BLaER1 treated with 17β-estradiol and CSF1 and Interleukin-3, amounts not matched to agents 10 nM and 100 nM (cell line): Measurements from ENCODE around the gene PADI1.

ENCODE experiments used
- H3K27ac ChIP-seq, 11 experiments: shearing (Covaris generic); formaldehyde crosslinking; 2 replicates each; pipeline ENCODE4 v1.8.1; 2022
- H3K27me3 ChIP-seq, 11 experiments: shearing (Covaris generic); formaldehyde crosslinking; 2 replicates each; pipeline ENCODE4 v1.8.1; 2022
- H3K36me3 ChIP-seq, 11 experiments: shearing (Covaris generic); formaldehyde crosslinking; 2 replicates each; pipeline ENCODE4 v1.8.1; 2022
- H3K4me1 ChIP-seq, 10 experiments: shearing (Covaris generic); formaldehyde crosslinking; 2 replicates each; pipeline ENCODE4 v1.8.1; 2022
- H3K4me2 ChIP-seq, 11 experiments: shearing (Covaris generic); formaldehyde crosslinking; 2 replicates each; pipeline ENCODE4 v1.8.1; 2022
- H3K4me3 ChIP-seq, 10 experiments: shearing (Covaris generic); formaldehyde crosslinking; 2 replicates each; pipeline ENCODE4 v1.8.1; 2022
- H3K9ac ChIP-seq, 11 experiments: shearing (Covaris generic); formaldehyde crosslinking; 2 replicates each; pipeline ENCODE4 v1.8.1; 2022
- H3K9me3 ChIP-seq, 11 experiments: shearing (Covaris generic); formaldehyde crosslinking; replicated peaks in 1 of 11; 2 replicates each; pipeline ENCODE4 v1.8.1; 2022
- H4K20me1 ChIP-seq, 11 experiments: shearing (Covaris generic); formaldehyde crosslinking; 2 replicates each; pipeline ENCODE4 v1.8.1; 2022
- Cebpa-rat ChIP-seq, 11 experiments: shearing (Covaris generic); IDR thresholded peaks; 2 replicates each; pipeline ENCODE4 v1.8.1; 2022

PADI1 gene

GRCh38 chr1:17225140-17225539 is 20.2 kb downstream of the PADI1 start:
- Histone ChIP-seq H3K4me2 (no peak overlapping the region), H3K4me1 (no peaks in the 10 kb centered on the region), H3K27ac (no peak overlapping the region), H3K9ac (no peak overlapping the region), H4K20me1 (no peaks in the 10 kb centered on the region; a peak in 1 of 22 replicates), H3K36me3 (no peaks in the 10 kb centered on the region), H3K27me3 (no peaks in the 10 kb centered on the region), H3K9me3 (no peaks in the 10 kb centered on the region), H3K4me3 (no peak overlapping the region)
- TF ChIP-seq Cebpa-rat (IDR thresholded peaks at IDR 0.05), result no peak

- no peak overlapping the region for H3K4me3 ChIP-seq
- TF ChIP-seq Cebpa-rat (IDR thresholded peaks at IDR 0.05), result no peak
- H4K20me1 ChIP-seq, result no peaks in the 10 kb centered on the region
- H3K4me1 ChIP-seq, result peaks cover 0 to 13% (median 5%) of the 10 kb centered on the region in 10 experiments; a peak in 6 of 20 replicates
- no peaks in the 10 kb centered on the region for H3K9me3 ChIP-seq
- no peak overlapping the region for H3K27ac ChIP-seq
- H3K9ac ChIP-seq, result no peak overlapping the region
- no peaks in the 10 kb centered on the region for H3K36me3 ChIP-seq
- no peaks in the 10 kb centered on the region for H3K27me3 ChIP-seq
- H3K4me2 ChIP-seq, result no peak overlapping the region
Observed at GRCh38 chr1:17227358-17227915, 22.5 kb downstream of the PADI1 start.

- no peak overlapping the region for H3K9ac ChIP-seq
- H3K4me3 ChIP-seq, result no peak overlapping the region
- H4K20me1 ChIP-seq, result no peaks in the 10 kb centered on the region
- H3K4me2 ChIP-seq, result no peak overlapping the region
- H3K36me3 ChIP-seq, result no peaks in the 10 kb centered on the region
- no peak overlapping the region for H3K27ac ChIP-seq
- no peaks in the 10 kb centered on the region for H3K9me3 ChIP-seq
- TF ChIP-seq Cebpa-rat (IDR thresholded peaks at IDR 0.05), result no peak
- H3K27me3 ChIP-seq, result no peaks in the 10 kb centered on the region
- H3K4me1 ChIP-seq, result peaks cover 0 to 18% (median 5%) of the 10 kb centered on the region in 10 experiments; a peak in 8 of 20 replicates
Observed at GRCh38 chr1:17228619-17229018, 23.7 kb downstream of the PADI1 start.

- Histone ChIP-seq H3K4me3 (no peak overlapping the region), H3K27me3 (no peaks in the 10 kb centered on the region), H3K4me1 (peaks cover 0 to 25% (median 5%) of the 10 kb centered on the region in 10 experiments; a peak in 8 of 20 replicates)
Observed at GRCh38 chr1:17229379-17229778, 24.5 kb downstream of the PADI1 start.

GRCh38 chr1:17230106-17230505 is 25.2 kb downstream of the PADI1 start:
- peak overlapping the region in 1 of 11 experiments; percentile 40; a peak in 1 of 22 replicates for H3K4me2 ChIP-seq
- H4K20me1 ChIP-seq, result no peaks in the 10 kb centered on the region
- no peaks in the 10 kb centered on the region for H3K36me3 ChIP-seq
- H3K27ac ChIP-seq, result no peak overlapping the region
- H3K9me3 ChIP-seq, result no peaks in the 10 kb centered on the region
- TF ChIP-seq Cebpa-rat (IDR thresholded peaks at IDR 0.05), result no peak
- H3K9ac ChIP-seq, result no peak overlapping the region
- no peak overlapping the region for H3K4me3 ChIP-seq
- peaks cover 0 to 29% (median 5%) of the 10 kb centered on the region in 10 experiments; a peak in 9 of 20 replicates for H3K4me1 ChIP-seq
- no peaks in the 10 kb centered on the region for H3K27me3 ChIP-seq

More at GRCh38 chr1:17229379-17229778, 24.5 kb downstream of the PADI1 start:
- H3K36me3 ChIP-seq, result no peaks in the 10 kb centered on the region
- H3K9ac ChIP-seq, result no peak overlapping the region
- no peak overlapping the region for H3K27ac ChIP-seq
- H3K9me3 ChIP-seq, result no peaks in the 10 kb centered on the region
- no peak for TF ChIP-seq Cebpa-rat (IDR thresholded peaks at IDR 0.05)
- no peaks in the 10 kb centered on the region for H4K20me1 ChIP-seq
- no peak overlapping the region for H3K4me2 ChIP-seq

- H3K9me3 ChIP-seq, result no peaks in the 10 kb centered on the region
Observed at GRCh38 chr1:17230671-17231310, 25.9 kb downstream of the PADI1 start.

GRCh38 chr1:17232759-17233661 is 28.1 kb downstream of the PADI1 start:
- H3K9me3 ChIP-seq, result no peaks in the 10 kb centered on the region
- H3K27ac ChIP-seq, result no peak overlapping the region
- no peak overlapping the region for H3K4me3 ChIP-seq
- H3K27me3 ChIP-seq, result no peaks in the 10 kb centered on the region
- H3K4me1 ChIP-seq, result peaks cover 0 to 33% (median 13%) of the 10 kb centered on the region in 10 experiments; a peak in 17 of 20 replicates
- peak overlapping the region in 4 of 11 experiments; percentile 3 to 70 (median 50); a peak in 7 of 22 replicates for H3K4me2 ChIP-seq
- H3K36me3 ChIP-seq, result no peaks in the 10 kb centered on the region
- no peak for TF ChIP-seq Cebpa-rat (IDR thresholded peaks at IDR 0.05)
- peak overlapping the region in 1 of 11 experiments; percentile 18; a peak in 1 of 22 replicates for H3K9ac ChIP-seq
- no peaks in the 10 kb centered on the region for H4K20me1 ChIP-seq

More at GRCh38 chr1:17230671-17231310, 25.9 kb downstream of the PADI1 start:
- Histone ChIP-seq H3K27me3 (no peaks in the 10 kb centered on the region), H3K4me3 (no peak overlapping the region), H3K27ac (no peak overlapping the region), H4K20me1 (no peaks in the 10 kb centered on the region), H3K9ac (no peak overlapping the region), H3K36me3 (no peaks in the 10 kb centered on the region), H3K4me2 (peak overlapping the region in 3 of 11 experiments; percentile 9 to 40 (median 29); a peak in 5 of 22 replicates), H3K4me1 (peaks cover 0 to 32% (median 12%) of the 10 kb centered on the region in 10 experiments; a peak in 16 of 20 replicates)
- TF ChIP-seq Cebpa-rat (IDR thresholded peaks at IDR 0.05), result no peak

- H3K4me3 ChIP-seq, result no peak overlapping the region
- no peak for TF ChIP-seq Cebpa-rat (IDR thresholded peaks at IDR 0.05)
- peaks cover 5 to 37% (median 17%) of the 10 kb centered on the region in 10 experiments; a peak in 17 of 20 replicates for H3K4me1 ChIP-seq
- H3K4me2 ChIP-seq, result peak overlapping the region in 4 of 11 experiments; percentile 3 to 70 (median 50); a peak in 8 of 22 replicates
- no peak overlapping the region for H3K27ac ChIP-seq
- H3K9me3 ChIP-seq, result no peaks in the 10 kb centered on the region
- H3K27me3 ChIP-seq, result no peaks in the 10 kb centered on the region
- H3K36me3 ChIP-seq, result no peaks in the 10 kb centered on the region
- H3K9ac ChIP-seq, result peak overlapping the region in 1 of 11 experiments; percentile 18; a peak in 2 of 22 replicates
- no peaks in the 10 kb centered on the region; a peak in 1 of 22 replicates for H4K20me1 ChIP-seq
Observed at GRCh38 chr1:17233675-17234320, 28.9 kb downstream of the PADI1 start.
